GM12872 (cell line): ENCODE measurements around the gene MACC1.

Source experiments
- TF ChIP-seq, protein P1 (sequence below): IDR thresholded peaks from 3 replicates; pipeline ENCODE4 v1.5.1; 2011; ENCODE audit warnings: low read depth, mild to moderate bottlenecking, low read length, moderate library complexity; ENCODE audit not compliant: insufficient read depth

MACC1 gene

GRCh38 chr7:20194343-20194995 lies 22.7 kb downstream of the MACC1 start:
- TF ChIP-seq, protein P1, sequence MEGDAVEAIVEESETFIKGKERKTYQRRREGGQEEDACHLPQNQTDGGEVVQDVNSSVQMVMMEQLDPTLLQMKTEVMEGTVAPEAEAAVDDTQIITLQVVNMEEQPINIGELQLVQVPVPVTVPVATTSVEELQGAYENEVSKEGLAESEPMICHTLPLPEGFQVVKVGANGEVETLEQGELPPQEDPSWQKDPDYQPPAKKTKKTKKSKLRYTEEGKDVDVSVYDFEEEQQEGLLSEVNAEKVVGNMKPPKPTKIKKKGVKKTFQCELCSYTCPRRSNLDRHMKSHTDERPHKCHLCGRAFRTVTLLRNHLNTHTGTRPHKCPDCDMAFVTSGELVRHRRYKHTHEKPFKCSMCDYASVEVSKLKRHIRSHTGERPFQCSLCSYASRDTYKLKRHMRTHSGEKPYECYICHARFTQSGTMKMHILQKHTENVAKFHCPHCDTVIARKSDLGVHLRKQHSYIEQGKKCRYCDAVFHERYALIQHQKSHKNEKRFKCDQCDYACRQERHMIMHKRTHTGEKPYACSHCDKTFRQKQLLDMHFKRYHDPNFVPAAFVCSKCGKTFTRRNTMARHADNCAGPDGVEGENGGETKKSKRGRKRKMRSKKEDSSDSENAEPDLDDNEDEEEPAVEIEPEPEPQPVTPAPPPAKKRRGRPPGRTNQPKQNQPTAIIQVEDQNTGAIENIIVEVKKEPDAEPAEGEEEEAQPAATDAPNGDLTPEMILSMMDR = no peak

DNA sequence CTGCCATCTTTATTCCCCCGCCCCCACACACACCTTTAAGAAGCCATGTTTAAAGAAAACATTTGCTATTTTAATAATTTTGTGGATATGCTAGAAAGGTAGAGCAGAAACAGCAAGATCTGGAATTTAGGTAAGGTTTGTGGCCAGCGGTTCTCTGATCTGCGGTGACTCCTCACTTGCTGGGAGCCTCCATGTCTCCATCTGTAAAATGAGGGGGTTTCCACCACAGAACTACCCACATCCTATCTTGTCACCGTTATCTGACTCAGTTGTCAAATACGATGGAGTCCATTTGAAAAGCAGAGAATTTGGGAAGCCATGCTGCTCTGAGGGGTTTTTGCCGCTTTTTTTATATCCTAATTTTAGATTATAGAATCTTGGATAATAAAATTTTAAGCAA lies 23.3 kb downstream of the MACC1 start:
- TF ChIP-seq, protein P1 = no peak

- TF ChIP-seq, protein P1 = no peak
These were observed 23.9 kb downstream of the MACC1 start for GRCh38 chr7:20193242-20193777.

DNA sequence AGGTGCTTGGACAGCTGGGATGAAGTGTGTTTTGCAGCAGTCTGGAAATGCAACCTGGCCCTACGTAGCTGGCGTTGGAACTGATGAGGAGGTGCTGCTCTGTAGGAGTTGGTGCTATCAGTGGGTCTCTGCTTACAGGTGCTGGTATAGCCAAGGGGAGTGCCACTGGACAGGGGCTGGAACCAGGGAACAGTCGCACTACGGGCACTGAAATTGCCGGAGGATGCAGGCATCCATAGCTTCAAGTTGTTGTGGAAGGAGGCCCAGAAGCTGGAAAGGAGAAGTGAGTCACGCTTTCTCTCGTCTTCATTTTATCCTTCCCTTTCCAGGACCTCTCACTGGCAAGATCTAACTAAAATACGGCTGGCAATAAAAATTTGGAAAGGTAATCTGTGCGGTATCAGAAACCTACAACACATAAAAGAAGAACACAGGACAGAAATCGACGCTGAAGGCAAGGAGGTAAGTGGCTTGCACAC lies 25.8 kb downstream of the MACC1 start:
- TF ChIP-seq, protein P1 = no peak

DNA sequence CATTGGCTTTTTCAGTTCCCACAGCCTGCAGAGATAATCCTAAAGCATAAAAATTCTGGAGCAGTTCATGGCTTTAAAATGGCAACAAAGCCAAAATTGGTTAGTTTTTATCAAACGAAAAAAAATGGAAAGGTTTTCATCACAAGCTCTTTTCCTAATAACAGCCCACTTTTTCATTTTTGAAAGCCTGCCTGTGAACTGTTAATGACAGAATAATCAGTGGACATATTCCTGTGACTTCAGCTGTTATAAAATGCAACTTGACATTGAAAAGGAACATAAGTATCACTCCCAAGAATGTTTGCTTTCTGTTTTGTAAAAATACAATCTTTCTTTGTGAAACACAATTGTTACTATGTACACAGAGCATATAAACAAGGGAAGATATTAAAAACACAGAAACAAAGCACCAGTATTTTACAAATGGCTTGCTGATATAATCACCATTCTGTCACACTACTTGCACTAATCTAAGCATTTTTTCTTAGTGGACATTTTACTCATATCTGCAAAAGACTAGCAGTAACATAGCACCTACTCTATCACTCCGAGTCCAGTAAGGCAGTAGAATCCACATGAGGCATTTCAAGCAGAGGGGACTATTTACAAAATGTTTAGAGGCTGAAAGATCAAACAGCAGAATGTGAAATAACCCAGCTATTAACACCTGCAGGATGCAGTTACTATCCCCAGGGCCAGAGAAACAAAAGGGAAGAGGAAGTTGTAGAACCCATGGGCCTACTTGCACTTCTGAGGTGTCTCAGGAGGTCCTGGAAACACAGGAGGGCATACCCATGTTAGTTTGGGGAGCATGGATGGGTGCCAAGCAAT lies 26.4 kb downstream of the MACC1 start:
- TF ChIP-seq, protein P1 = no peak

- TF ChIP-seq, protein P1 = no peak
These were observed 27.3 kb downstream of the MACC1 start for GRCh38 chr7:20189852-20190251.

DNA sequence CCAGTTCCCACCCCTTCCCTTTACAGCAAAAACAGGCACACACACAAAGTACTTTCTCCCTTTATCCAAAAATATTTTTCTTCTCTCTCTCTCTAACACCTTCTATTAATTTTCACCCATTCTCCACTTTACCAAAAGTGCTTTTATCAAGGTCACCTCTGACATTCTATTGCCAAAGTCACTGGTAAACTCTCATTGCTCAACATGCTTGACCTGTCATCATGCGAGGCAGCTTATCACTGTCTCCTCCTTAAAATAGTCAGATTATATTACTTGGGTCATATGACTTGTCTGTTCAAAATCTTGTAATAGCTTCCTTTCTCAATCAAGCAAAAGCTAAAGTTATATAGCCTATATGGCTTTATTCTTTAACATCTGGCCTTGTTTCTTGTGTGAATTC lies 28.6 kb downstream of the MACC1 start:
- TF ChIP-seq, protein P1 = no peak
